Neutrophil (primary cell): ENCODE data around the gene TAF1C.

Source experiments
- H3K27ac ChIP-seq: fragments of 200-600 bp; sonication (generic); 2 replicates; pipeline ENCODE4 v1.5.1; 2016; ENCODE audit warnings: mild to moderate bottlenecking, moderate library complexity
- H3K27me3 ChIP-seq: fragments of 200-600 bp; sonication (generic); 2 replicates; pipeline ENCODE4 v1.6.0; 2016; ENCODE audit warnings: mild to moderate bottlenecking
- H3K36me3 ChIP-seq: fragments of 200-600 bp; sonication (generic); 2 replicates; pipeline ENCODE4 v1.5.1; 2017
- H3K4me1 ChIP-seq, 2 experiments: fragments of 200-600 bp in 1 of 2; sonication (generic) in 1 of 2; 1 replicate in 1 of 2; 2 replicates in 1 of 2; pipeline versions ENCODE4 v1.5.1 to v1.6.1; 2013 to 2016; ENCODE audit warnings: low read depth in 1 of 2, low read length in 1 of 2, mild to moderate bottlenecking in 1 of 2, moderate library complexity in 1 of 2; ENCODE audit not compliant: control insufficient read depth in 1 of 2, insufficient read depth in 1 of 2
- H3K4me3 ChIP-seq, 2 experiments: fragments of 200-600 bp in 1 of 2; sonication (generic) in 1 of 2; 1 replicate in 1 of 2; 2 replicates in 1 of 2; pipeline ENCODE4 v1.5.1; 2013 to 2016; ENCODE audit warnings: low read depth in 1 of 2, low read length in 1 of 2, mild to moderate bottlenecking in 1 of 2, moderate library complexity in 1 of 2
- H3K9me3 ChIP-seq: fragments of 200-600 bp; sonication (generic); 2 replicates; pipeline ENCODE4 v1.5.1; 2016
- TF ChIP-seq, protein P1 (sequence below): fragments of 200-600 bp; sonication (generic); IDR thresholded peaks from 2 replicates; pipeline ENCODE4 v1.5.1; 2016; ENCODE audit warnings: antibody characterized with exemption

The TAF1C gene

DNA sequence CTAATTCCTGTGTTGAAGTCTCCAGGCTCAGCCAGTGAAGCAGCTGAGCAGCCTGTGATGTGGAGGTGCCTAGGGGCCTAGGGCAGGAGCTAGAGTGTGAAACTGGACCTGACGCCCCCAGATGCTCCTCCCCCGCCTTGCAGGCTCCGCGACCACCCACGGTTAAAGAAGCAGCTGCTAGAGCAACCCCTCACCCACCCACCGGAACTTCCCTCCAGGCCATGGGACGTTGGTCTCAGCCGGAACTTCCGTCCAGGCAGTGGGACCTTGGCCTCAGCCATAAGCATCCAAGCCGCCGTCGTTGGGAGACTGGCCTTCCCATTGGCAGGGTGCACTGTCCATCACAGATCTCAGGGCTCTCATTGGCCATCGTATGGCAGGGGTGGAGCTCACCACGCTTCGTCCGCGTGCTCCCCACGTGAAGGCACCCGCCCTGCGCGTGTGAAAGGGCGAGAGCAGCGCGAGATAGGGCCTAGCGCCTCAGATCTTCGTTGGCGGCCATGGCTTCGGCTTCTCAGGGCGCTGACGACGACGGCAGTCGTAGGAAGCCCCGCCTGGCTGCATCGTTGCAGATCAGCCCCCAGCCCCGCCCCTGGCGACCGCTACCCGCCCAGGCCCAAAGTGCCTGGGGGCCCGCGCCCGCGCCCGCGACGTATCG is 4.0 kb upstream of the TAF1C start, which contains the start of gene ADAD2:
TSS of gene ADAD2 (plus strand) at position 427 of the 658 bp plus-strand sequence. CDS start at position 501, 74 bp downstream.
- TF ChIP-seq, protein P1, sequence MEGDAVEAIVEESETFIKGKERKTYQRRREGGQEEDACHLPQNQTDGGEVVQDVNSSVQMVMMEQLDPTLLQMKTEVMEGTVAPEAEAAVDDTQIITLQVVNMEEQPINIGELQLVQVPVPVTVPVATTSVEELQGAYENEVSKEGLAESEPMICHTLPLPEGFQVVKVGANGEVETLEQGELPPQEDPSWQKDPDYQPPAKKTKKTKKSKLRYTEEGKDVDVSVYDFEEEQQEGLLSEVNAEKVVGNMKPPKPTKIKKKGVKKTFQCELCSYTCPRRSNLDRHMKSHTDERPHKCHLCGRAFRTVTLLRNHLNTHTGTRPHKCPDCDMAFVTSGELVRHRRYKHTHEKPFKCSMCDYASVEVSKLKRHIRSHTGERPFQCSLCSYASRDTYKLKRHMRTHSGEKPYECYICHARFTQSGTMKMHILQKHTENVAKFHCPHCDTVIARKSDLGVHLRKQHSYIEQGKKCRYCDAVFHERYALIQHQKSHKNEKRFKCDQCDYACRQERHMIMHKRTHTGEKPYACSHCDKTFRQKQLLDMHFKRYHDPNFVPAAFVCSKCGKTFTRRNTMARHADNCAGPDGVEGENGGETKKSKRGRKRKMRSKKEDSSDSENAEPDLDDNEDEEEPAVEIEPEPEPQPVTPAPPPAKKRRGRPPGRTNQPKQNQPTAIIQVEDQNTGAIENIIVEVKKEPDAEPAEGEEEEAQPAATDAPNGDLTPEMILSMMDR: no peak
- Histone ChIP-seq H3K36me3 (no peaks in the 10 kb centered on the region), H3K27ac (no peak within 1 kb of the TSS), H3K27me3 (peaks cover 19% of the 10 kb centered on the region), H3K4me3 (no peak within 1 kb of the TSS), H3K9me3 (no peaks in the 10 kb centered on the region), H3K4me1 (peaks cover 10 to 12% of the 10 kb centered on the region in 2 experiments)

DNA sequence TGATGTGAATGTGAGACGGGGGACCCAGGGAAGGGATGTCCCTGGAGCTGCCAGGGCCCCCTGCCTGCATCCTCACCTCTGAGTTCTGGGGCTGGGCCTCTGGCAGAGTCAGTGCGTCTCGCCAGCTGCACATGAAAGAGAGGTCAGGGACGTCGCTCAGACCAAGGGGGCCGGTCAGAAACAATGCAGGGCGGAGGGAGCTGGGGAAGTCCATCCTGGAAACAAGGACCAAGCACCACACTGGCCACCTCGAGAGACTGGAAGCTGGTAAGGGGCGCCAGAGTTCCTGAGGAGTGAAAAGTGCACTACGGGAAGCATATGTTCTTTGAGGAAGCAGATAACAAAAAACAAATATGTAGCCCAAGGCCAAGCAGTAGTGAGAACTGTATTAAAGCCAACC is 2.1 kb downstream of the TAF1C start:
- Histone ChIP-seq H3K27me3 (no peaks in the 10 kb centered on the region), H3K4me1 (peaks cover 11 to 13% of the 10 kb centered on the region in 2 experiments), H3K4me3 (no peak overlapping the region), H3K36me3 (peaks cover 49% of the 10 kb centered on the region), H3K9me3 (no peaks in the 10 kb centered on the region), H3K27ac (no peak overlapping the region)
- TF ChIP-seq, protein P1: no peak

DNA sequence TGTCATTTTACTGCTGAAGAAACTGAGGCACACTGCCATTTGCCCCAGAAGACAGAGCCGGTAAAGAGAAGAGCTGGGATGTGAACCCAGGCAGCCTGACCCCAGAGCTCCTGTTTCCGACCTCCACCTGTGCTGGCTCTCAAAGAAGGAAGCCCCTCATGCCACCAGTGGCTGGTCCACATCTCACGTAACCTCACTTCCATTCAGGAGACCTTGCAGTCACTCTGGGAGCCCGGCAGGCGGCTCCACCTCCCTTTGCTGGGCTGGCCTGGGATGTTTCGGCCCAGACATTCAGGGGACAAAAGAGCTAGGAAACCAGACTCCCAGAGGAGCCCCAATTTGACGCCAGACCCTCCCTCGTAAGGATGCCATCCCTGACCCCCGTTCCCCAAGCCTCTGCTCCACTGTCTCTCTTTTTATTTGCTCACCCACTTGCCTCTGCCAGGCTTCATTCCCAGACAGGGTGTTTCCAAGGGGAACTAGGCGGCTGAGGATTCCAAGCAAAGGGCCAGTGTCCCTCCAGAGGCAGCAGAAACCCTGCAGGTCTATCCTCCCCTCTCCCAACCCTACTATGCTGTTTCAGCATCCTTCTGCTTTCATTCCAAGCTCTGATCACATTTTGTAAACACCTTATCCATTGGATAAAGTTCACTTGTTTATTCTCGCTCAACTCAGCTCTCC is 2.8 kb downstream of the TAF1C start:
- TF ChIP-seq, protein P1: no peak
- Histone ChIP-seq H3K4me3 (no peak overlapping the region), H3K27me3 (no peaks in the 10 kb centered on the region), H3K9me3 (no peaks in the 10 kb centered on the region), H3K36me3 (peaks cover 57% of the 10 kb centered on the region), H3K27ac (no peak overlapping the region), H3K4me1 (peaks cover 11 to 13% of the 10 kb centered on the region in 2 experiments)

DNA sequence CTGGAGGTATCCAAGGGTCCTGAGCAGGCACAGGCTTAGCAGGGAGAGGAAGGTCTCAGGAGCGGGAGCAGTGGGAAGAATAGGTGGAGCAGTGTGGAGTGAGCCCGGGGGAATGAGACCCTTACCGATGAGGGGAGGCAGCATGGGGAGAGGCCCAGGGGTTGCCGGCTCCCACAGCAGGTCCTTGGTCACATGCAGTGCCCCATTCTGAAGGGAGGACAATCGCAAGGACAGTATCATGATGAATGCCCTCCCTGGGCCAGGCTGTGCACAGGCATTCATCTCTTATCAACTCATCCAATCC is 3.3 kb downstream of the TAF1C start:
- H3K27me3 ChIP-seq: no peaks in the 10 kb centered on the region
- H3K36me3 ChIP-seq: peaks cover 62% of the 10 kb centered on the region
- no peaks in the 10 kb centered on the region for H3K9me3 ChIP-seq
- H3K27ac ChIP-seq: no peak overlapping the region
- TF ChIP-seq, protein P1: no peak
- H3K4me1 ChIP-seq: peaks cover 11 to 13% of the 10 kb centered on the region in 2 experiments
- no peak overlapping the region for H3K4me3 ChIP-seq

DNA sequence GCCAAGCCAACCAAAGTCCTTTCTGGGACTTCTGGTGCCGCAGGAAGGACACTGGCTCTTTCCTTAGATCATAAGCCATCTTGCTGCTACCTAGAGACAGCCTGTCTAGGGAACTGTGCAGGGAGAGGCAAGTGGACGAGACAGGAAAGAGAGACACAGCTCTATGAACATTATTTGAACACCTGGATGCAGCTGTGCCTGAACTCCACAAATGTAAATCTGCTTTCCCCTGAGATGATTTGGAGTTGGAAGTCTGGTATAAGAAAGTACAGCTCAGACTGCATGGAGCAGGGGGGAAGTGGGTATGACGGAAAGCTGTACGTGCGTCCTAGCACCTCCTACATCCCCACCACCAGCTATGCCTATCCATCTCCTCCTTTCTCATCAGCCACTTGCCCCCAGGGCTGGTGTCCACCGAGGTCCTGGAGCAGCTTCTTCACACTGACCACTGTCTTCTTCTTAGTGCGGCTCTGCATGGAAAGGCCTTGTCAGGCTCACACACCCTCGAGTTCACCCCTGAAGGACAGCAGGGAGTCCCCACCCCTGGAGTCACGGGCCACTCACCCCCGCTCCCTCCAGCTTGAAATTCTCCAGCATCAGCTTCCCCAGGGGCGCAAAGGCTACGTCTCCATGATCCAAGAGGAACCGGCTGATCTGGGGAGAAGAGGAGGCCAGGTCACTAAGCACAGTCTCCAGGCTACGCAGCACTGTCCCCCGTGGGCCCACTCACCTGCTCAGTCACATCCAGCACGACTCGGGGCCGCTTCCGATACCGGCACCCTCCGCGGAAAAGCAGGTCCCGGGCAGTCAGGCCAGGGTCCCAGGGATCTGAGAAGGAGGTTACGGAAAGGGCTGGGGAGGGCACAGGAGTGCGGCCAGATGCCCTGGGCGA is 3.9 kb downstream of the TAF1C start:
- Histone ChIP-seq H3K27me3 (no peaks in the 10 kb centered on the region), H3K27ac (no peak overlapping the region), H3K9me3 (no peaks in the 10 kb centered on the region), H3K36me3 (peaks cover 68% of the 10 kb centered on the region), H3K4me3 (no peak overlapping the region), H3K4me1 (peaks cover 11 to 13% of the 10 kb centered on the region in 2 experiments)
- TF ChIP-seq, protein P1: no peak
